ENCODE data around the gene PLAAT5. TPM values are rescaled to one million over a fixed set of nuclear protein-coding genes. Genes with fewer than 3 reads are reported as not detected.

PLAAT5 gene
- total RNA-seq, 1 experiment from 2014 or later: 8.5 TPM

DNA sequence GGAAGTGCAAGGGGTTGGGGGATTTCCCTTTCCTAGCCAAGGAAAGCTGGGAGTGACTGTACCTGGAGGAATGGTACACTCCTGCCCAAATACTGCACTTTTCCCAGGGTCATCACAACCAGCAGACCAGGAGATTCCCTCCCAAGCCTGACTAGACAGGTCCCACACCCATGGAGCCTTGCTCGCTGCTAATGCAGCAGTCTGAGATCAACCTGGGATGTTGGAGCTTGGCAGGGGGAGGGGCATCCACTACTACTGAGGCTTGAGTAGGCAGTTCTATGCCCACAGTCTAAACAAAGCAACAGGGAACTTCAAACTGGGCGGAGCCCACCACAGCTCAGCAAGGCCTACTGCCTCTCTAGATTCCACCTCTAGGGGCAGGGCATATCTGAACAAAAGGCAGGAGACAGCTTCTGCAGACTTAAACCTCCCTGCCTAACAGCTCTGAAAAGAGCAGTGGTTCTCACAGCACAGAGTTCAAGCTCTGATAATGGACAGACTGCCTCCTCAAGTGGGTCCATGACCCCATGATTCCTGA lies 62.9 kb downstream of the PLAAT5 start:
- Histone ChIP-seq H3K9ac (ENCODE audit: extremely low read depth, insufficient read length, low read length) (no peak overlapping the region), H2AK5ac (ENCODE audit: insufficient read length, low read length) (no peak overlapping the region), H3K27me3 (ENCODE audit: insufficient read depth, low read length) (no peaks in the 10 kb centered on the region), H3K79me1 (ENCODE audit: insufficient read depth, low read depth, low read length, poor library complexity, severe bottlenecking) (no peaks in the 10 kb centered on the region), H3K56ac (ENCODE audit: insufficient read length, low read depth, low read length) (no peak overlapping the region), H2BK15ac (ENCODE audit: low read depth, low read length) (no peak overlapping the region), H3K4me1 (ENCODE audit: insufficient read depth, low read length) (no peaks in the 10 kb centered on the region; the same call in 1 of the 2 replicates), H4K91ac (ENCODE audit: insufficient read length, low read depth, low read length) (no peak overlapping the region), H3K23me2 (ENCODE audit: insufficient read length, low read depth, low read length, poor library complexity, severe bottlenecking) (no peaks in the 10 kb centered on the region), H3K18ac (ENCODE audit: insufficient read length, low read depth, low read length) (no peak overlapping the region), H3K4me2 (ENCODE audit: insufficient read depth, insufficient read length, low read length) (no peak overlapping the region), H2BK120ac (ENCODE audit: low read depth, low read length, poor library complexity, severe bottlenecking) (no peak overlapping the region), H4K5ac (ENCODE audit: insufficient read length, low read depth, low read length) (no peak overlapping the region), H2BK5ac (ENCODE audit: insufficient read length, low read length) (no peak overlapping the region), H3K23ac (ENCODE audit: insufficient read length, low read depth, low read length) (no peak overlapping the region), H3K9me3 (ENCODE audit: control insufficient read depth, low read depth, low read length) (no peaks in the 10 kb centered on the region), H3K14ac (ENCODE audit: insufficient read depth, low read length) (no peak overlapping the region), H3K79me2 (ENCODE audit: insufficient read depth, low read length) (no peaks in the 10 kb centered on the region), H3K4ac (ENCODE audit: low read depth, low read length) (no peak overlapping the region), H2BK12ac (ENCODE audit: insufficient read length, low read depth, low read length) (no peak overlapping the region), H3T11ph (ENCODE audit: low read length) (no peak overlapping the region), H3K27ac (ENCODE audit: insufficient read length, low read depth, low read length) (no peak overlapping the region), H2BK20ac (ENCODE audit: low read depth, low read length, poor library complexity, severe bottlenecking) (no peak overlapping the region), H4K20me1 (ENCODE audit: control insufficient read depth, insufficient read depth, insufficient read length) (no peaks in the 10 kb centered on the region), H2AFZ (ENCODE audit: low read length) (no peak overlapping the region), H4K8ac (replicated peaks; ENCODE audit: insufficient read length, low read depth, low read length) (no peak overlapping the region)
- peaks cover 8 to 19% (median 9%) of the 10 kb centered on the region in 3 experiments; a peak in 6 of 7 replicates for H3K36me3 Mint-ChIP-seq (ENCODE audit: insufficient read depth in 1 of 3, low read depth in 3 of 3)
- H3K27ac Mint-ChIP-seq: no peak overlapping the region
- DNase-seq: peak; percentile 51
- H3K9me3 Mint-ChIP-seq: peaks cover 5 to 20% of the 10 kb centered on the region in 2 experiments; a peak in 4 of 5 replicates
- H3K27me3 Mint-ChIP-seq (ENCODE audit: low read depth): no peaks in the 10 kb centered on the region; the same call in 1 of the 2 replicates
- H3K4me1 Mint-ChIP-seq: peaks cover 6 to 8% of the 10 kb centered on the region in 2 experiments
- no CpG with 5 or more reads among the region's 2 CpGs for WGBS (ENCODE audit: extremely low coverage, insufficient read length, low lambda C conversion rate)
- TF ChIP-seq CTCF (conservative IDR thresholded peaks at IDR 0.05): peak; percentile 58; the same call in 2 of the 3 replicates
- H3K4me3 Mint-ChIP-seq: no peak overlapping the region
